ENCODE data around the gene CTNNBIP1.
A peak's percentile ranks its signal among the peaks of the same experiment; 100 is the strongest.
"Not testable (repeated sequence)": the region's sequence is repeated elsewhere in the genome, so short reads cannot be mapped to it uniquely, and the experiment has no call there.

The CTNNBIP1 gene

GRCh38 chr1:9910076-9910422 is at the start of gene CTNNBIP1:
Gene CTNNBIP1, minus strand, starts transcription at chr1:9910269. Its CDS starts 38,205 bp downstream, at chr1:9872064.
- DNase-seq, result no peak

- no peak for DNase-seq
Observed at GRCh38 chr1:9957726-9958125, 47.7 kb upstream of the CTNNBIP1 start.

- DNase-seq, result no peak
Observed at GRCh38 chr1:9946315-9946714, 36.2 kb upstream of the CTNNBIP1 start.

GRCh38 chr1:9942939-9943788 is 33.1 kb upstream of the CTNNBIP1 start, which contains the start of the genes LZIC and NMNAT1:
Gene LZIC, minus strand, starts transcription at chr1:9943391. Its CDS starts 6,772 bp downstream, at chr1:9936619.
Gene NMNAT1, plus strand, starts transcription at chr1:9943475. Its CDS starts 28,599 bp downstream, at chr1:9972074.
- DNase-seq, result peak; percentile 78

GRCh38 chr1:9942399-9942938 is 32.4 kb upstream of the CTNNBIP1 start:
- peak; percentile 33 for DNase-seq

GRCh38 chr1:9929431-9930385 is 19.6 kb upstream of the CTNNBIP1 start:
- no peak for DNase-seq

GRCh38 chr1:9927259-9927658 is 17.2 kb upstream of the CTNNBIP1 start:
- no peak for DNase-seq

- DNase-seq, result no peak
Observed at GRCh38 chr1:9922342-9922741, 12.3 kb upstream of the CTNNBIP1 start.

GRCh38 chr1:9920606-9921005 is 10.5 kb upstream of the CTNNBIP1 start:
- no peak for DNase-seq

- DNase-seq, result no peak
Observed at GRCh38 chr1:9917901-9918300, 7.8 kb upstream of the CTNNBIP1 start.

GRCh38 chr1:9917495-9917894 is 7.4 kb upstream of the CTNNBIP1 start:
- DNase-seq, result not testable (repeated sequence)

GRCh38 chr1:9916452-9916851 is 6.4 kb upstream of the CTNNBIP1 start:
- DNase-seq, result no peak

- no peak for DNase-seq
Observed at GRCh38 chr1:9914610-9914937, 4.5 kb upstream of the CTNNBIP1 start.

- DNase-seq, result no peak
Observed at GRCh38 chr1:9912264-9912936, 2.3 kb upstream of the CTNNBIP1 start.

- peak; percentile 94 for DNase-seq
Observed at GRCh38 chr1:9910423-9911178, 532 bp upstream of the CTNNBIP1 start.

GRCh38 chr1:9909234-9910046 is 629 bp downstream of the CTNNBIP1 start:
- peak; percentile 33 for DNase-seq

- no peak for DNase-seq
Observed at GRCh38 chr1:9908871-9909233, 1.2 kb downstream of the CTNNBIP1 start.

GRCh38 chr1:9907441-9907840 is 2.6 kb downstream of the CTNNBIP1 start:
- no peak for DNase-seq

GRCh38 chr1:9906466-9906865 is 3.6 kb downstream of the CTNNBIP1 start:
- no peak for DNase-seq

- no peak for DNase-seq
Observed at GRCh38 chr1:9905010-9905409, 5.1 kb downstream of the CTNNBIP1 start.

GRCh38 chr1:9904596-9904995 is 5.5 kb downstream of the CTNNBIP1 start:
- DNase-seq, result no peak
